ENCODE results near the gene DIPK2B.

Gene DIPK2B, protein sequence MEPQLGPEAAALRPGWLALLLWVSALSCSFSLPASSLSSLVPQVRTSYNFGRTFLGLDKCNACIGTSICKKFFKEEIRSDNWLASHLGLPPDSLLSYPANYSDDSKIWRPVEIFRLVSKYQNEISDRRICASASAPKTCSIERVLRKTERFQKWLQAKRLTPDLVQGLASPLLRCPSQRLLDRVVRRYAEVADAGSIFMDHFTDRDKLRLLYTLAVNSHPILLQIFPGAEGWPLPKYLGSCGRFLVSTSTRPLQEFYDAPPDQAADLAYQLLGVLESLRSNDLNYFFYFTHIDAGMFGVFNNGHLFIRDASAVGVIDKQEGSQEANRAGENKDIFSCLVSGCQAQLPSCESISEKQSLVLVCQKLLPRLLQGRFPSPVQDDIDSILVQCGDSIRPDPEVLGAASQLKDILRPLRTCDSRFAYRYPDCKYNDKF

DNA sequence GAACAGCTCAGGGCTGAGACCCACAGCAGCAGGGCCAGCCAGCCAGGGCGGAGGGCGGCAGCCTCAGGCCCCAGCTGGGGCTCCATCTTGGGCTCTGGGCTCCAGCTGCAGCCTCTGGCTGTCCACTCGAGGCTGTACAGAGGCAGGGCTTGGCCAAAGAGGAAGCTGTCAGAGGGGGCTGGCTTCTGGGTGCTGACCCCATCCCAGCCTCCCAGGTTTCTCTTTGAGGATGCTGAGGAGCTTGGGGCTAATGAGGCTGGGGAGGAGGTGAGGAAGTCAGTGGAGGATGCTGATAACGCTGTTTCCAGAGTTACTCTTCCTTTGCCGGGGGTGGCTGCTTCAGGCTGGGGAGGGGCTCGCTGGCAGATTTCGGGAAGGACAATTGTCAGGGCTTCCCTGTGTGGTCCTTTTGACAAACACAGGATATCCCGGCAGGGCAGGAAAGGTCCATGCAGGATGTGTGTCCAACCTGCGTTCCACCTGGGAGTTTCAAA is at the start of gene DIPK2B:
Gene DIPK2B, minus strand, starts transcription at position 136 of the 494 bp plus-strand sequence. Its CDS starts 50 bp downstream, at position 86.
- no peak for DNase-seq

DNA sequence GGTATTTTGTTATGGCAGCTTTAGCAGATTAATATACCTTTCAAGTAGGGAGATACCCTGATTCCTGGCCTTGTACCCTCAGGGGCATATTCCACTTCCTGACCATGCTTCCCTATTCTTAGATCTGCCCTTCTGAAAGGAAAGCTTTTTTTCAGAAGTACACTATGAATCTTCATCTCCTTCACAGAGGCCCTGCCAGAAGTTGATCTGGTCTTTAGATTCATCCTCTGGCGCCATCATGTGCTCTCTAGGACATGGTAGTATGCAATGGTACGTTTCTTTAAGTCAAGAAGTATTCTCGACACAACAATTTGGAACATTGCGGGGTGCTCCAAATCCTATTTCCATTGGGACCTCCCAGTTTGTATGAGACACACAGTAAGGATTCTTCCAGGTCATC is 39.6 kb upstream of the DIPK2B start:
- no peak for DNase-seq

DNA sequence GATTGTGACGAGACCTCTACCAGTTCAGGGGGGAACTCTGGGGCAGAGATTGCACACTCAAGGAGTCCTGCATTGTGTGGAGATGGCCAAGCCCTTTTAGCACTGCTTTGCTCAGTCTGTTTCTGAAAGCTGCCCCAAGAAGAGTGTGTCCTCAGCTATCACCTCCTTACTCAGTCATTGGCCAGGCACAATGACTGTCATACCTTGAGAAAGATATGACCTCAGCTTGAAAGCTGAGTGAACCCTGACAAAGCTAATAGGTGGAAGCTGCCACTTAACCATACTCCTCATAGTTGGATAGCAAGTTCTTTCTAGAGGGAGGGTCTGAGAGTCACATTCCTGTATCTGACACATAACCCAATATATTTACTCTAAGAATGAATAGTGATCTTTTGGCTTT is 37.8 kb upstream of the DIPK2B start:
- DNase-seq, result no peak

DNA sequence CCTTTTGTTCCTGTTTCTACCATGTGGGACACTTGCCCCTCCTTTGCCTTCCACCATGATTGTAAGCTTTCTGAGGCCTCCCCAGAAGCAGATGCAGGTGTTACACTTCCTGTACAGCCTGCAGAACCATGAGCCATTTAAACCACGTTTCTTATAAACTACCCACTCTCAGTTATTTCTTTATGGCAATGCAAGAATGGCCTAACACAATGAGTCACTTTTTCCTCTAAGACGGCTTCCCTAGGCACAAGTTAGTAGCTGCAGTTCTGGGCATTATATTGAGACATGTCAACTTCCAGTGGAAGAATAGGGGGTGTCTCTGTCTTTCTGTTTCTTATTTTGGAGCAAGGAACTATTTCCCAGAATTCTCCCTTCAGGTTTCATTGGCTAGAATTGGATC is 32.9 kb upstream of the DIPK2B start:
- no peak for DNase-seq

DNA sequence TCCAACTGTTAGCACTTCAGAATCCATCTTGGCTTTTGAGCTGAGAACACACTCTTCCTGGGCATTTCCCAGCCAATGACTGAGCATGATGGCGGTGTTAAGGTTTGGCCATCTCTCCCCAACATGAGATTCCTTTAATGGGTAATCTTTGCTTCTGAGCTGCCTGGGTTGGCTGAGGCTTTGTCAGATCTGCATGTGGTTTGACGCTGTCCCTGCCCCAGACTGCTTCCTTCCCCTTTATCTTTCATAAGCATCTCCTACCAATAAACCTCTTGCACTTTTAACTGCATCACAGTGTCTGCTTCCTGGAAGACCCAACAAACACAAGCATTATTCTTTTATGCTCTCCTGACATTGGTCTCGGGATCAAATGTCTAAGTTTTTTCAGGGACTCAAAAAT is 31.5 kb upstream of the DIPK2B start:
- DNase-seq, result no peak

DNA sequence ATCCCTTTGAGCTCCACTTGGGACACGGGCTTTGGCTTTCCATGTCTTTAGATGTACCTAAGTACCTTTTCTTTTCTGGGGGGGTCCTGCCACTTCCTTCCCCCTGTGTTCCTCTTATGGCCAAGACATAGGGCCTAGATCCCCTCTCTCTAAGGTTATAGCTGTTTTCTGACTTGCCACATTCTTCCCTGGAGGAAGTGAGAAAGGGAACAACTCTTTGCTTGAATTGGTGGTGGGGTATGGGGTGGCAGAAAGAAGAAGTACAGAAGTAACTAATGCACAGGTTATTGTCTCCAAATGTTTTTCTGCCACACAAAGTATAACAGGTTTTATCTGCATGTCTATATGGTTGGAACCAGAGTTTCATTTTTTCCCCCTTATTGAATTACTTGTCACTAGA is 29.7 kb upstream of the DIPK2B start:
- no peak for DNase-seq

DNA sequence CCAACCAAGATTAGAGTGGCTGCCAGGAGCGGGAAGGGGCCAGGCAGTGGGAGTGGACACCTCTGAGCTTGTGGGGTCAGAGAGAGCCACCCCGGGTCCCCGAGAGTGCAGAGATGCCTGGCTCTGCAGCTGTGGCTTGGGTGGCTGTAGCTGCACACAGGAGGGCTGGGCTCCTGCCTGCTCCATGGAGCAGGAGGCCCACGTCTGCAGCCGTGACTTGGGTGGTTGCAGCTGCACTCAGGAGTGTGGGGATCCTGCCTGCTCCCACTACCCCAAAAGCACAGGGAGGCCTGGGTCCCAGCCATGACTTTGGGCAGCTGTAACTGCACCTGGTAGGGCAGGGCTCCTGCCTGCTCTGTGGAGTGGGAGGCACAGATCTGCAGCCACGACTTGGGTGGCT is 28.7 kb upstream of the DIPK2B start:
- DNase-seq, result no peak

DNA sequence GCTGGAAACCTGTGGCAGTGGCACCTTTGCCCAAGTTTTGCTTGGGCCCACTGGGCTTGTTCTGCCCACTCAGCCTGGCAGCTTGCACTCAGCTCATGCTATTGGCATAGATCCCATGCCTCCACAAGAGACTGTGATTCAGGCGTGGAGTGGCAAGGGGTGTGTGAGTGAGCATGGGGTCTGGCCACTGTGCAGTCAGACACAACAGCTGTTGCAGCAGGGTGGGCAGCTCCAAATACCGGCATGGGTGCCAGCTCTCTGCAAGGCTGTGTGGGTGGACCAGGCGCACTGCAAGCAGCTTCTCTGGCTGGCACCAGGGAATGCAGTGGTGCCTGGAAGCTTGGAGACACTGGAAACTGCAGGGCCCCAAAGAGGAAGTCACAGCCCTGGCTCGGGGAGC is 27.4 kb upstream of the DIPK2B start:
- no peak for DNase-seq

DNA sequence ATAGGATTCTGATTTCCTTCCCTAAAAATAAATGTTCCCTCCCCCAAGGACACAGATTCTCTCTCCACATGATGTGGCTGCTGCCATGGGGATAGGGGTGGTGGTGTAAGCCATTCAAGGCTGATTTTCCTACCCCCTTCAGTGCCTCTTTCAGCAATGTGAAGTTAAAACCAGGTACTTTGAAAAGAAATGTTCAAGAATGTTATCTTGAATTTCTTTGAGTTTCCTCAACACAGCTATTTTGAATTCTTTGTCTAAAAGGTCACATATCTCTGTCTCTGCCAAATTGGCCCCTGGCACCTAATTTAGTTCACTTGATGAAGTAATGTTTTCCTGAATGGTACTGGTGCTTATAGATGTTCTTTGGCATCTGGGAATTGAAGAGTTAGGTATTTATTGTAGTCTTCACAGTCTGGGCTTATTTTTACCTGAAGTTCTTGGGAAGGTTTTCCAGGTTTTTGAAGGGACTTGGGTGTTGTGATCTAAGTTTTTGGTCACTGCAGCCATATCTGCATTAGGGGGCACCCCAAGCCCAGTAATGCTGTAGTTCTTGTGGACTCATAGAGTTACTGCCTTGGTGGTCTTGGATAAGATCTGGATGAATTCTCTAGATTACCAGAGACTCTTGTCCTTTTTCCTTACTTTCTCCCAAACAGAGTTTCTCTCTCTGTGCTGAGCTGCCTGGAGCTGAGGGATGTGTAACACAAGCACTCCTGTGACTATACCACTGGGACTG is 7.6 kb upstream of the DIPK2B start:
- DNase-seq, result no peak

DNA sequence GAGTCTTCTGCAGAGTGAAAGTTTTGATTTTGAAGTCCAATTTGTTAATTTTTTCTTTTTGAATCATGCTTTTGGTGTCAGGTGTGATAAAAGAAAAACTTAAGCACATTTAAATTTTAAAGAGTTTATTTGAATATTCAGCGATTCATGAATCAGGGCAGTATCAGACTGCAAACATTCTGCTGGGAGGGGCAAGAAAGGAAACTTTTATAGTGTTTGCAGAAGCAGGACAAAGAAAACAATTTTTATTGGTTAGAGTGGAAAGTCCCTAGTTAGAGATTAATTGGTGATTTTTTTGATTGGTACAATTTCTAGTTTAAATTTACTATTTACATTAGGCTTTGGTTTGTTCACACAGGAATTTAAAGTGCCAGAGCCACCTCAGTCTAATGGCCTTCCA is 1.5 kb upstream of the DIPK2B start:
- DNase-seq, result no peak

DNA sequence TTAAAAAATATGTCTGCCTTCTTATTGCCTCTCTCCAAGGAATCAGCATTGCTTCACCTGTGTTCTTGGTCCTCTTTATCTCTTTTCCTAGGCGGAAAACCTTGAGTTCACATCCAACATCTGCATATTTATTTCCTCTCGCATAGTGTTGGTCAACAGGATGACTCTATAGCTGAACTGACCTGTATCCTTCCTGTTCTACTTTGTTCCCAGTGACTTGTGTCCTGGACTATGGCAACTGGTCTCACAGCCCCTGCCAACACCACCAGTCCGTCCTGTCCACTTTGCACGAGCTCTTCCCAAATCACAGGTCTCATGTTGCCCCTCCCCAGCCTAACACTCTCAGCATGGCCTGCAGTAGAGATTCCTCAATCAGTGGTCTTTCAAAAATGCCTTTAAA is 2.0 kb downstream of the DIPK2B start:
- DNase-seq, result no peak

DNA sequence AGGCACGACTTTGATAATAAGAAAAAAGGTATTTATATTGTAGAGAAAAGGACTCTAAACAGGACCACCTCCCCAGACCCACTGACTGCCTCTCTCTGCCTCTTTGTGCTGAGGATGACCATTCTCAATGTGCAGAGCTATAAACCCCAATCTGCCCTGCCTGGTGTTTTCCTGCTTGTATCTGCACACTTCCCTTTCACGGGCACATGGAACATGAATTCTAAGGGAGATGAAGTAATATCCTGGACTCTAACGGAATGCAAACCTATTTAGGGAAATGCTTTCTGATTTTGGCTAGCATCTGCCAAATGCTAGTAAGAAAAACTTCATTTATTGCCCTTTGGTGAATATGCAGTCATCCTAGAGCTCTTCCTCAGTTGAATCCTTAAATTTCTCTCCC is 2.4 kb downstream of the DIPK2B start:
- DNase-seq, result no peak

DNA sequence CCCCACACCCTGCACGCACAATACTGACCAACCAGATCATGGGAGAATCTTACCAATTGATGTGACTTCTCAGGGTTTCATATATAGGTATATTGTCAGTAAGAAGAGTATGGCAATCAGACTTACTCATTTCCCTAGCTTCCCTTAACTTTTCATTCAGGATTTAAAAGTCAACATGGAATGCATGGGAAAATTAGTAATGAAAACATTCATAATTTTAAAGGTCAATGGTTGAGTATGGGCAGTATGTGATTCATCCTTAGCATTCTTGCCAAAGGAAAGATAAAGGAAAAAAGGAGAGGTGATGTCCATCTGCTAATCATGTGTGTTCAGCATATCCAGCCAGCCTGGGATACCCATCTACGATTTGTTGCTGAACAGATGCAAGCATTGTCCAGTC is 4.0 kb downstream of the DIPK2B start:
- DNase-seq, result no peak

DNA sequence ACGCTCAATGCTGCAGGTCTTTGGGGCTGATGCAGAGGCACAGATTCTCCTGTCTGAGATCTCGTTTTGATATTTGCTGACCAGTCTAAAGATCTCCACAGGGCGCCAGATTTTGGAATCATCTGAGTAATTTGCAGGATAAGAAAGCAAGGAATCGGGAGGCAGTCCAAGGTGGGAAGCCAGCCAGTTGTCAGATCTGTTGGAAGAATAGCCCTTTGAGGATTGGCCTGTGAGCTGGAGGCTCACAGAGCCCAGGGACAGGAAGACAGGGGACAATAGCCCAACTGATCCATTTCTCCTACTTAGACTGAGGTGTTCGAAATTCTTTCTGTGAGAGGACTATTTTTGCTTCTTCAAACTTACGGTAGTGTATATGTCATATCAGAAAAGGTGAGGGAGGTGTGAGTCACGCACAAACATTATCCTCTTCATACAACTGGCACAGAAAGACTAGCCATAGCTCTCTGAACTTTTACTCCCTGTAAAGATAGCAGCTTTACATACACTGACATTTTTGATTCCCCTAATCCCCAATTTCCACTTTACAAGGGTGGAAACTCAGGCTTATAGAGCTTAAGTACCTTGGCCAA is 8.8 kb downstream of the DIPK2B start:
- DNase-seq, result no peak

DNA sequence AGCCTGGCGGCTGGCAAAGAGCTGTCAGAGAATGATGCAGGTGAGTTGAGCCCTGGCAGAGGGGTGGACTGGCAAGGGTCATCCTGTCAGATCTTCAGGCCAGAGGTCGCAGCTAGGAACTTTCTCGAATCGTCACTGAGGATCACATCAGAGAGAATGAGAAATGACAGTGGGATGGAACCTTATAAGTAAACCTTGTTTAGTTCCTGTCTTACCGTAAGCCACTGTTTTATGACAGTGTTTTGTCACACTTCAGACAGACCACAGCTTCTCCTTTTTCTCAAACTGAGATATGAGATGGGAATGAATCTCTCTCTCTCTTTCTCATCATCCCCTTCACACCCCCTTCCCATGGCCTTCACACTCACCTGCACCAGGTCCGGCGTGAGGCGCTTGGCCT is 9.3 kb downstream of the DIPK2B start:
- DNase-seq, result no peak

DNA sequence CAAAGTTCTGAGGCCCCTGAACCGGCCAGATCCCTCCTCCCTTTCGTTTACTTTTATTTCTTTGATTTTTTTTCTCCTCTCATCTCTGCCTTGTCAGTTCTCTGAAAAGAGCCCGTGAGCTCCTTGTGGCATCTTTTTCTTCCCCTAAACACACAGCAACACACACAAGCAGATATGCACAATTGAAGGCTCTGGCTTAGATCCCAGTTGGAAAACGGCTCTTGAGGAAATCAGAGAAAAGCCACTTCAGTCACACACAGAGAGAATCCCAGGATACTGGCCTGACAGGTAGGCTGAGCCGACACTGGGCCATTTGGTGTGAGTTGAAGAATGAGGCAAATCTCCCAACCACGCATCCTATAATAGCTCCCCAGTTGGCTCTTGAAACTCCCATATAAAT is 12.9 kb downstream of the DIPK2B start:
- DNase-seq, result peak; percentile 16

DNA sequence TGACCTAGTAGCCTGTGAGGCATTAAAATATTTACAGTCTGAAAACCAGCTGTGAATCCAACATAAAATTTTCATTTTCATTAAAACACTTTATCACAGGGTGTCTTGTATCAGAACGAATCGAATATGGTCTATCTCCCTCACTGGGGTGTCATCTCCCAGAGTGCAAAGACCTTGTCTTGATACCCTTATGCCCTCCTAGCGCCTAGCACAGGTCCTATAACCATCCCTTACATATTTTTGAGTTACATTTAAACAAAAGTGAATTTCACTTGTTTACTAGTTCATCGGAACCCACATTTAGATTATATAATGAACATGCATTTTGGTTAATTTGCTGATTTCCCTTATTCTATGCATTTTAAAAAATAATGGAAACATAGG is 14.0 kb downstream of the DIPK2B start:
- DNase-seq, result no peak

DNA sequence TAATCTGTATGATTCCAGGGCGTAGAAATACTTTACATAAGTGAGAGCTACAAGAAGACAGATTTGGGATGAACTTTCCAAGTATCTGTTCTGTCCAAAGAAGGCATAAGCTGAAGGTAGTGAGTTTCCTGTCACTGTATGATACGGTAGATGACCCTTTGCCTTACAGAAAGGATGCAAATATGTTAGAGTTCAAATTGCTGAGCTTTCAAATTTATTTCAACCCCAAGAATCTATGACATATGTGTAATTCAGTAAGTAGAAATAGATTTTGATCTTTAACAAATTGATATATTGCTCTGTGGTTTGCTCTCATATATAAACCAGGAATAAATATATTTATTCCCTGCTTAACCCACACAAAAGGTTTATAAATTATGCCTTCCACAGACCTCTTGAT is 16.5 kb downstream of the DIPK2B start:
- no peak for DNase-seq

DNA sequence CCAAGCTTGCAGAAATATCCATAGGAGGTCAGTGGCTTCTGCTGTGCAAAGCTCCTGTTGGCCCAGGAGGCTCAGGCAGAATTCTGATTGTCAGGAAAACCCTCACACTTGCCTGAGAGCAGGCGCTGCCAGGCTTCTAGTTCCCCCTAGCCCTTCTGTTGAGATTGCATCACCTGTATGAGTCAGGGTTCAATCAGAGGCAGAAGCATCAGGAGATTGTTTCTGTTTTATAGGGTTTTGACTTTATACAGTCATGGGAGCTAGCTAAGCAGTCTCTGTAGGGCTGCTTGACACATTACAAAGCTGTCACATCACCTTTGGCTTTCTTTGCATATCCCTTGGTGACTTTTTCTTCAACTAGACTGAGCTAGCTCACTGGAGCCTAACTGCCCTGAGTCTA is 27.8 kb downstream of the DIPK2B start:
- no peak for DNase-seq

DNA sequence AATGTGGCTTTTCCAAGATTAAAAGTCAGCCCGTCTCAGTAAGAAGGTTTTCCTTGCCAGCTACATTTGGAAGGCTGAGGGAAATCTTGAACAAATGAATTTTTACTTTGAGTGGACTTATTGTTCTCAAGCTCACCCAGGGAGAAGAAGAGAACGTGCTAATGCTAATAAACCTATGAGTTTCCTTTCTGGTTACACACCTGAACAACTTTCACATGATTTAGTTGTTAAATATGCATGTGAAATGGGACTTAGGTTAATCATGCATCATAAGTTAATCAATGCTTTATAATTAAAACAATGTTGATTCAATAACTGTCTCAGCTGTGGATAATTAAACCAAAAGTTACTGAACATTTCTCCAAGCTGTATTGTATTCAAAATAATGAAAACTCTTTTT is 33.9 kb downstream of the DIPK2B start:
- DNase-seq, result no peak

DNA sequence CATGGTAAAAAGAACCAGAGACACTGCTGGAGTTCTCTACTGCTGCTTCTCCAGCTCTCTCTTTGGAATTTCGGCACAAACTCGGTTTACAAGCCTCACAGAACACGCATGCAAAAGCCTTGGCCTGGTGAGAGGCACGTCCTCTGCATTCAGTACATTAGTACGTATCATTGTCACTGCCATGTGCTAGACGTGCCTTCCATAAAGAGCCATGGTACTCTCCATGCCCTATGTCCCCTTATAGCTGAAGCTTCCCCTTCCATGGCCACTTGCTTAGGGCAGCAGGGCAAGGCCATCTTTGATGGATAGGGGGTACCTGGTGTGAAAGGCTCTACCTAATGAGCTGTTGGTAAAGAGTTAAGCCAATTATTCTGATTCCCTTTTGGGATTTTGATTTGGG is 35.0 kb downstream of the DIPK2B start:
- no peak for DNase-seq

DNA sequence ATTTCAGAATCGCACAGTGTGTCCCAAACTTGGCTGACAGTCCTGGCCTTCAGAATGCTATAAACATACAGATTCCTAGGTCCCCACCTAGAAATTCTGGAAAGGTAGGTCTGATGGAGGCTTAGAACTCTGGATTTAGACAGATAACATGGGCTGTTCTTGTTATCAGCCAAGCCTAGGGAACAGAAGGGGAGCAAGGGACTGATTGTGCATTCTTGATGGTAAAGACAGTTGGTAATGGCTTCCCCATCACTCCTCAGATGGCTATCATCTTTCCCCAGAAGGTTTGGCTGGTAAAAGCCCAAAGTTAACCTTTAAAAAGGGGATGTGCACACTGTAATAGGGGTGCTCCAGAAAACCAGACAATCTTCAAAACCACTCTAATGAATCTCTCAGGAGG is 35.7 kb downstream of the DIPK2B start:
- DNase-seq, result no peak

DNA sequence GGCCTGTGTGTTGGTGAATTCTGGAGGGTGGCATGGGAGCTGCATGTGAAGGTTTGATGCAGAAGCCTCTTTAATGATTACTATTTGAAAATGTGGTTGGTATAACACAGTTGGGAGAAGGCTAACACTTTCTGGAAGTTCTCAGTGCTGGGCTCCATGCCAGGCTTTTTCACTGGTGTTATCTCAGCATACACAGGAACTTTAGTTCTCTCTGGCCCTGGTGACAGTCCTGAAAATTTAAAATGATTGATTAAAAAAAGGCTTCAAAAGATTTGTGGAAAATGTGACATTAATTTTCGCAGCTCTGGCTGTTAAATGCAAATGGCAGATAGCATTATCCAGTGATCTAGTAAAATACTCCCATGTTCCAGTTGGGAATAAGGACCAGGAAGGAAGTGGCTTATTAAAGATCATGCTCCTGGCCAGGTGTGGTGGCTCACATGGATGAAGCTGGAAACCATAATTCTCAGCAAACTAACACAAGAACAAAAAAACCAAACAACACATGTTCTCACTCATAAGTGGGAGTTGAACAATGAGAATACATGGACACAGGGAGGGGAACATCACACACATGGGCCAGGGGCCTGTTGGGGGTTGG is 36.6 kb downstream of the DIPK2B start:
- DNase-seq, result no peak

DNA sequence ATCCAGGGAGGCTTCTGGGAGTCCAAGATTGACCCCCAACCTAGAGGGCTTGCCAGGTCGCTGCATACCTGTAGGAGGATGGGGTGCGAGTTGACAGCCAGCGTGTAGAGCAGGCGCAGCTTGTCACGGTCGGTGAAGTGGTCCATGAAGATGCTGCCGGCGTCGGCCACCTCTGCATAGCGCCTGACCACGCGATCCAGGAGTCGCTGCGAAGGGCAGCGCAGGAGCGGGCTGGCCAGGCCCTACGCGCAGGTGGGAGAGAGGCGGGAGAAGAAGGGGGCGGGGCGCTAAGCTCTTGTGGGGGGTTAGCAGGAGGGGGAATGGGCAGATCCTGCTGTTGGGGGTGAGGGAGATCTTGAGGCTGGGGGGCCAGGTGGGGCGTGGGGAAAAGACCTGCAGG is 43.0 kb downstream of the DIPK2B start:
- no peak for DNase-seq

All from NCI-H1105 (cell line).